Stimulated activated CD4-positive, alpha-beta T cell treated with anti-CD3 and anti-CD28 coated beads, TNF-alpha, amount 100 ng/mL, for 24 hours (primary cell): ENCODE data around the gene TSPAN33.
"Not testable (repeated sequence)": the region's sequence is repeated elsewhere in the genome, so short reads cannot be mapped to it uniquely, and the experiment has no call there.

Experiments
- DNase-seq, 3 experiments: peaks; one replicate each; pipeline ENCODE4 v3.0.0-alpha.2; 2020; ENCODE audit warnings: low read depth in 3 of 3

The TSPAN33 gene

GRCh38 chr7:129170441-129171021 lies 26.0 kb downstream of the TSPAN33 start:
- DNase-seq = no peak

GRCh38 chr7:129173861-129174260 lies 29.4 kb downstream of the TSPAN33 start:
- DNase-seq = not testable (repeated sequence)

GRCh38 chr7:129176916-129177710 lies 32.6 kb downstream of the TSPAN33 start:
- no peak for DNase-seq

- no peak for DNase-seq
Observed at GRCh38 chr7:129184981-129185670, 40.6 kb downstream of the TSPAN33 start.

GRCh38 chr7:129186749-129187260 lies 42.3 kb downstream of the TSPAN33 start:
- DNase-seq = no peak

GRCh38 chr7:129187681-129188371 lies 43.3 kb downstream of the TSPAN33 start:
- no peak for DNase-seq

- no peak for DNase-seq
Observed at GRCh38 chr7:129188372-129188891, 43.9 kb downstream of the TSPAN33 start, which contains the start of gene SMO. SMO (plus strand) TSS chr7:129188633; CDS start chr7:129189152, 519 bp downstream.

GRCh38 chr7:129188892-129189660 lies 44.6 kb downstream of the TSPAN33 start:
- DNase-seq = no peak

- DNase-seq = no peak
Observed at GRCh38 chr7:129189661-129190310, 45.3 kb downstream of the TSPAN33 start.

GRCh38 chr7:129191272-129191671 lies 46.8 kb downstream of the TSPAN33 start:
- DNase-seq = no peak

- no peak for DNase-seq
Observed at GRCh38 chr7:129193892-129194291, 49.4 kb downstream of the TSPAN33 start.

- DNase-seq = no peak
Observed at GRCh38 chr7:129197771-129198170, 53.3 kb downstream of the TSPAN33 start.

GRCh38 chr7:129199406-129199805 lies 54.9 kb downstream of the TSPAN33 start:
- no peak for DNase-seq

- DNase-seq = no peak
Observed at GRCh38 chr7:129202058-129202777, 57.7 kb downstream of the TSPAN33 start.

- DNase-seq = no peak
Observed at GRCh38 chr7:129203050-129203741, 58.7 kb downstream of the TSPAN33 start.

GRCh38 chr7:129205126-129205818 lies 60.8 kb downstream of the TSPAN33 start:
- DNase-seq = no peak

- no peak for DNase-seq
Observed at GRCh38 chr7:129205987-129206785, 61.7 kb downstream of the TSPAN33 start.

GRCh38 chr7:129208667-129209066 lies 64.2 kb downstream of the TSPAN33 start:
- DNase-seq = no peak
